AG09309 (cell line): ENCODE results near the gene DYNC1I1.
"Not testable (repeated sequence)": the region's sequence is repeated elsewhere in the genome, so short reads cannot be mapped to it uniquely, and the experiment has no call there.

ENCODE experiments used
- DNase-seq: peaks from one replicate; pipeline ENCODE4 v3.0.0-alpha.2; 2010; ENCODE audit warnings: low read depth
- H3K4me3 ChIP-seq: 2 replicates; pipeline ENCODE4 v1.5.1; 2011; ENCODE audit warnings: mild to moderate bottlenecking, low read depth, low read length, moderate library complexity; ENCODE audit not compliant: control insufficient read depth
- TF ChIP-seq, protein P1 (sequence below): IDR thresholded peaks from 2 replicates; pipeline ENCODE4 v1.5.1; 2011; ENCODE audit warnings: mild to moderate bottlenecking, low read depth, low read length, inconsistent platforms; ENCODE audit not compliant: insufficient read depth, control insufficient read depth; ENCODE audit errors: missing control alignments

Gene DYNC1I1

DNA sequence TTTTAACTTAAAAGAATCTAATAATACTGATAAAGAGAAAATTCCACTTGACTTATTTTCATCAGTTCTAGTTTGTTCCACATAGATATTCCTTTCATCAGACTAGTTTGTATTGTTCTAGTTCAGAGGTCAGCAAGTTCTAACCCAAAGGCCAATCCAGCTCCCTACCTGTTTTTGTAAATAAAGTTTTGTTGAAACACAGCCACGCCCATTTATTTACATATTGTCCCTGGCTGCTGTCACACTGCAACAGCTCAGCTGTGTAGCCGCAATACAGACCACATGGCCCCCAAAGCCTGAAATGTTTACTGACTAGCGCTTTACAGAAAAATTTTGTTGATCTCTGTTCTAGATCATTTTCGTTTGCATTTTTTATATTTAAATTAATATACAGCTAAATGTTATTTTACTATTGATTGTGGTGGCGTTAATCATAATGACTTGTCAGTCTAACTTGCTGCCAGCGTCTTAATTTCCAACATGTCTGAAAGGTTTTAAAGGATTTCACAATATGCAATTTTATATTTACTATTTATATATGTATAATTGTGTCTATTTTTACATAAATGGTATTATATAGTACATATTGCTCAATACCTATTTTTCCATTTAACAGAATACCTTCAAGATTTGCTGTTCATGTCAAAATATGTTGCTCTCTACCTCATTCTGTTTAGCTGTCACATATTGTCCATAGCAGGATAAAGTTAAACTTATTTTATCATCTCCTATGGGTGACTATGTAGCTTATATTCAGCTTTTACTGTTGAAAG lies 159.3 kb downstream of the DYNC1I1 start:
- no peak overlapping the region for H3K4me3 ChIP-seq
- TF ChIP-seq, protein P1, sequence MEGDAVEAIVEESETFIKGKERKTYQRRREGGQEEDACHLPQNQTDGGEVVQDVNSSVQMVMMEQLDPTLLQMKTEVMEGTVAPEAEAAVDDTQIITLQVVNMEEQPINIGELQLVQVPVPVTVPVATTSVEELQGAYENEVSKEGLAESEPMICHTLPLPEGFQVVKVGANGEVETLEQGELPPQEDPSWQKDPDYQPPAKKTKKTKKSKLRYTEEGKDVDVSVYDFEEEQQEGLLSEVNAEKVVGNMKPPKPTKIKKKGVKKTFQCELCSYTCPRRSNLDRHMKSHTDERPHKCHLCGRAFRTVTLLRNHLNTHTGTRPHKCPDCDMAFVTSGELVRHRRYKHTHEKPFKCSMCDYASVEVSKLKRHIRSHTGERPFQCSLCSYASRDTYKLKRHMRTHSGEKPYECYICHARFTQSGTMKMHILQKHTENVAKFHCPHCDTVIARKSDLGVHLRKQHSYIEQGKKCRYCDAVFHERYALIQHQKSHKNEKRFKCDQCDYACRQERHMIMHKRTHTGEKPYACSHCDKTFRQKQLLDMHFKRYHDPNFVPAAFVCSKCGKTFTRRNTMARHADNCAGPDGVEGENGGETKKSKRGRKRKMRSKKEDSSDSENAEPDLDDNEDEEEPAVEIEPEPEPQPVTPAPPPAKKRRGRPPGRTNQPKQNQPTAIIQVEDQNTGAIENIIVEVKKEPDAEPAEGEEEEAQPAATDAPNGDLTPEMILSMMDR = no peak
- DNase-seq = no peak

DNA sequence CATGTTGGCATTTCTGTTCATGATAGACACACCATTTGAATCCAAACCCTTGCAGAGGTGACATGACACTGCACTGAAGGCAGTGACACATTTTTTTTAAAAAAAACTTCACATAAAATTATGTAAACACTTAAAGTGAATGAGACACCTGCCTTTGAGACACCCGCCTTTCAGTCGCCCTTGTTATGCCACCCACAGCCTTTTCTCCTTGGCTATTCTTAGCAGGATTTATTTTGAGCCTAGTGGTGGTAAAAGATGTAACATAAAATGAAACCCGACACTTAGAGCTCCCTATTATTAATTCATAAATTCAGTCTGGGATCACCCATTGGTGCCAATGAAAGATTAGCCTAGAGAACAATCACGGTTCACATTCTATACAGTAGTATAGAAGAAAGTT lies 161.3 kb downstream of the DYNC1I1 start:
- TF ChIP-seq, protein P1 = no peak
- H3K4me3 ChIP-seq = no peak overlapping the region
- DNase-seq = no peak

DNA sequence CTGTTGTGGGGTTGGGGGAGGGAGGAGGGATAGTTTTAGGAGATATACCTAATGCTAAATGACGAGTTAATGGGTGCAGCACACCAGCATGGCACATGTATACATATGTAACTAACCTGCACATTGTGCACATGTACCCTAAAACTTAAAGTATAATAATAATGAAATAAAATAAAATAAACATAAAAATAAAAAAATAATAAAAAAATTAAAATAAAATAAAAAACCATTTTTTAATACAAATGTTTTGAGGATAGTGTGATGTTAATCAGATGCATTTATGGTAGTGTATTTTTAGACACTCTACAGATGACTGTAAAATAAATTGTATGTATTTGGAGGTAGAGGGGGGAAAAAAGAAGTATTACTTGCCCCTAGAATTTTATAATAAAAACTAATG lies 172.5 kb downstream of the DYNC1I1 start:
- H3K4me3 ChIP-seq, DNase-seq: not testable (repeated sequence)

DNA sequence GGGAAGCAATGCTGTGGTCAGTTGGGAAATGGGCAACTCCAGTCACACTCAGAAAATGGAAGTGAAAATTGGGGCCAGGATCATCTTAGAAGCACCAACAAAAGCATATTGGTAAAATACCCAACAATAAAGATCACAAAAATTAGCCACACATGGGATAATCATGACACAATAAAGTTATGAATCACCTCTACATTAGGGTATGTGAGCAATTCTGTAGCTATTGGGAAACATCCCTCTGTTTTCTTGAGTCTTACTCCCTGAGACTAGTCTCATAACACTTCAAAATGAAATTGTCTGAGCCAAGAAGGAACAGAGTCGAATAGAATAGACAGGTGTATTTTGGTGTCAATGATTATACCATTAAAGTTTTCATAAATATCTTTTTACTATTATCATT lies 178.3 kb downstream of the DYNC1I1 start:
- TF ChIP-seq, protein P1 = no peak
- DNase-seq = peak; percentile 16
- H3K4me3 ChIP-seq = no peak overlapping the region

DNA sequence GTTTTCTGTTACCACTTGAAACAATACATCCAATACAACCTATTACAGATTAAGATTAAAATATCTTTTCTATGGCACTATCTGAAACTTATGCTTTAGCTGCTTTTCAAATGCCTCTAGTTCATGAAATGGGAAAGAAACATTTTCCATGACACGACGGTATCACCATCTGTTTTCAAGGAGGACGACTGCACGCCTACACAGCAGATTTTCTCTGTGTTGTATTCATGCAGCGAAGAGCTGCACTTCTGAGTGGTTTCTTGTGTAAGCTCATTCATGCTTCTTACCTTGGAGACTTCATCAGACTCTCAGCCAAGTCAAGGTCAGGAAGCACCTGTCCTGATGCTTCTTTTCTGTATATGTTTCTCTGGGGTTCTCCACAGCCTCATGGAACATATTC lies 179.2 kb downstream of the DYNC1I1 start:
- TF ChIP-seq, protein P1 = no peak
- DNase-seq = no peak
- H3K4me3 ChIP-seq = no peak overlapping the region

DNA sequence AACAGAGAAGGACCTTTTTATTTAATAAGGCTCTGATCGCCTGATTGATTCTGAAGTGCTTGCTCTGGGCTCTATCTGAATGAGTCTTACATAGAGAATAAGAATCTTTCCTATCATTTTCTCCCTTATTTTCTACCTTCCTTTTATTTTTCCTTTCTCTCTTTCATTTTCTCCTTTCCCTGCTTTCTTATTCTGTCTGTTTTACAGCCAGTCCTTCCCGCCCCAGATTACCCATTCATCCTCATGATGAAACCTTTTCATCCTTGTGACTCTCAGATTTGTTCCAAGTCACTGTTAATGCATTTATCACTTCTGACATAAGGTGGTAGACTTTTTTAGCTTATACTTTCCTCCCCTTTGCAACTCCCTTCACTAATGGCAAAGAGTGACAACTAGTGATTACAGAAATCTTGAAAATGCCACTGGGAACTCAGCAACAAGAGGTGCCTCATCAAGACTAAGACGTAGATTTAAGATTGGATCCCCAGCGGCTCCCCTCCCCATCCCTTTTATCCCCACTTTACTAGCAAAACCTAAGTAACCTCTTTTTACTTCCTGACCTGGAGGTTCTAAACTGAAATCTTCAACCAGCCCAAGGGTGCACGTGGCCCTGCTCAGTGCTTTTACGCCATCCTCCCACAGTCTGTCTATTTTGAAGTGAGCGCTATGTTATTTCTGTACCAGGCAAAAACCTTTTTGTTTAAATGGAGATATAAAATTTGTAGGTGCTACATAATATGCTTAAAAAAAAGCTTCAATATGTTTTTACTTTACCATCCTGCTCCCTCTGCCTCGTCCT lies 179.8 kb downstream of the DYNC1I1 start:
- TF ChIP-seq, protein P1 = no peak
- H3K4me3 ChIP-seq = no peak overlapping the region
- DNase-seq = no peak

DNA sequence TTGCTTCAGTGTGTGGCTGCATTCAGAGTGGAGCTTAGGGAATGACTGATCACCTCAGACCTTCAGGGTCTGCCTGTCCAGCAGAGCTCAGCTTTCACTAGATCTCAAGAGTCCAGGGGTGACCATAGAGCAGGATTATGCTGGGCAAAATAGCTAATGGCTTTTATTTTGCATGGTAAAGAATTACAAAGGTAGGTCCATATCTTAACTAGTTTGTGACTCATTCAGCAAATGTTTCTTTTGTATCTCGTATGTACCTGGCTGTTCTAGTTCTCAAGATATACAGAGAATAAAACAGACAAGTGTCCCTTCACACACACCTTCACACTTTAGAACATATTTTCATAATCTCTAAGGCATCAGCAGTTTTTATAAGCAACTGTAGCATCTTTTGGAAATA lies 180.5 kb downstream of the DYNC1I1 start:
- no peak overlapping the region for H3K4me3 ChIP-seq
- DNase-seq = no peak
- TF ChIP-seq, protein P1 = no peak
